SKM-1 treated with dmso at 0.1 percent for 144 hours (cell line): ENCODE measurements around the gene UGT2B15.
"Not testable (repeated sequence)": the region's sequence is repeated elsewhere in the genome, so short reads cannot be mapped to it uniquely, and the experiment has no call there.

Source experiments
- DNase-seq: peaks from one replicate; lab custom pipeline; 2025; ENCODE audit not compliant: unreplicated experiment; lab: John Stamatoyannopoulos, UW

The UGT2B15 gene

GRCh38 chr4:68656445-68656973 is 13.9 kb downstream of the UGT2B15 start:
- not testable (repeated sequence) for DNase-seq

DNA sequence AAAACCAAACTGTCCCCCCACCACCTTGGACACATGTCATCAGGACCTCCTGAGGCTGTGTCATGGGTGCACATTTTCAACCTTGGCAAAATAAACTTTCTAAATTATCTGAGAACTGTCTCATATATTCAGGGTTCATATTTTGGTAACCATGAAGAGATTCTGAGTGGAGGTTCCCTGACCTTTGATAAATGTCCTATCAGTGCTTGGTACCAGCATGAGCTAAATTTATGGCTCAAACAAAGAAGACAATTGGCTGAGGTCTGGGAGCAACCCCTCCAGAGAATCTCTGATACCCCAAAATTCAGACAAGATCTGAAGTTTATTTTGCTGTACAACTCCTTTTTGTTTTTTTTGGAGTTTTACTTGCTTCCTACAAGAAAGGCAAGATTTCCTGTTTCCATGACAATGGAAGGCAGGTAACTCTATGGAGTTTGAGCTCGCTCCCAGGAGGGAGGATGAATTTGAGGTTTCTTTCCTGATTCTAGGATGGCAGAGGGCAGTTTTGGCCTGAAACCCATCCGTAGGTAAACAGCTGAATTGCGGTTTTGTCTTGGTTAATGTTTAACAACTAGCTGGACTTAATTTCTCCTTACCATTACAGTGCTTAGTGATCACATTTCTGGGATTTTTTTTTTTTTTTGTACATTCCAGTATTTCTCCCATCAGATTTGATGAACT is 14.5 kb downstream of the UGT2B15 start:
- no peak for DNase-seq

GRCh38 chr4:68654946-68655721 is 15.3 kb downstream of the UGT2B15 start:
- no peak for DNase-seq

DNA sequence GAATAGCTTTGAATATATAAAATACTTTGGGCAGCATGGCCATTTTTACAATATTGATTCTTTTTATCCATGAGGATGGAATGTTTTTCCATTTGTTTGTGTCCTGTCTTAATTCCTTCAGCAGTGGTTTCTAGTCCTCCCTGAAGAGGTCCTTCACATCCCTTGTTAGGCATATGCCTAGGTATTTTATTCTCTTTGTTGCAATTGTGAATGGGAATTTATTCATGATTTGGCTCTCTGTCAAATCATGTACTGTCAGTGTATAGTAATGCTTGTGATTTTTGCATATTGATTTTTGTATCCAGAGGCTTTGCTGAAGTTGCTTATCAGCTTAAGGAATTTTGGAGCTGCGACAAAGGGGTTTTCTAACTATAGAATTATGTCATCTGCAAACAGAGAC is 18.5 kb downstream of the UGT2B15 start:
- no peak for DNase-seq

DNA sequence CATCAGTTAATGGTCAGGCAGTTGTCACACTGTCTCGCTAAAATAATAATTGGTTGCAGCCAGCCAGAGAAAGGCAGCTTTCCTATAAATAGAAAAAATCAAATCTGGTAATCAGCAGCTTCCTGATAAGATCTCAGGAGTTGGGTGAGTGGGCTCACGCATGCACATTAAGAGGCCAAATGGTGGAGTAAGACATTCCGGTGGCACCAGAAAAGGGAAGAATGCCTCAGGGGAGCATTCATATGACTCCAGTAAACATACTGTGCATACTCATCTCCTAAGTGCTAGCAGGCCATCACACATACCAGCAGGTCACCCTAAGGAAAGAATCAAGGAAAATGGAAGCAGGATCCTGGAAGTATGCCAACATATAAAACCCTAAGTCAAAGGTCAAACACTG is 40.1 kb downstream of the UGT2B15 start:
- no peak for DNase-seq

DNA sequence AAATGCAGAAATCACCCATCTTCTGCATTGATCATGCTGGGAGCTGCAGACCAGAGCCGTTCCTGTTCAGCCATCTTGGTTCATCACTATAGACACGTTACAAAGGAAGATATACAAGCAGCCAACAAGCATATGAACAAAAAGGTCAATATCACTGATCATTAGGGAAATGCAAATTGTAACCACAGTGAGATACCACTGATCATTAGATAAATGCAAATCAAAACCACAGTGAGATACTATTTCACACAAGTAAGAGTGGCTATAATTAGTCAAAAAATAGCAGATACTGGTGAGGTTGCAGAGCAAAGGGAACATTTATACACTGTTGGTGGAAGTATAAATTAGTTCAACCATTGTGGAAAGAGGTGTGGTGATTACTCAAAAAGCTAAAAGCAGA is 47.7 kb downstream of the UGT2B15 start:
- DNase-seq, result not testable (repeated sequence)

DNA sequence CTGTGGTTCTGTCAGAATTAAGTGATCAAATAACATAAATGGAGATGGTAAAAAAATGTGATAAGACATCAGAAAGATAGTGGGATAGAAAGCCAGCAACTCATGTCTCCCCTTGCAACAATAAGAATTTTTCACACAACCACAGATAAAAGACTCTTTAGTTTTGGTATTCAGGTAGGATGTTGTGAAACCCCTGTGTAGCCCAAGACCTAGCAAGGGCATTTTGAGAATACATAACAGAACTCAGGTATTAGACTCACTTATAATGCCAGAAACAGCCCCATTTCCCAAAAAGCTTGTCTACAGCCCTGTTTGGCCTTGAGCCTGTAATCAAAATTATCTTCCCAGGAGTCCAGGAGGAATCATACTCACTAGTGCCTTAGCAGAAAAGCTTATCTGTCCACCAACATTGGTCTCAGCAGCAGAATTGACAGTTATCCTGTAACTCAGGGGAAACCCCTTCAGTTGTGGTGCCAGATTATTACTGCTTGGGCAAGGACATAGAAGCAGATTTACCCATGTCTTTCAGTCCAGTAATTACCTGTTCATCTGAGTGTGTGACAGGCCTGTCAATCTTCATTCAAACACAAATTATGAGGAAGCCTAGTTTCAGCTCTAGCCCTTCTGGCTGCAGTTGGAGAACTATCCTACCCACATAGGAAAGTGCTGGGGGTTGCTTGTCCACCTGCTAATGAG is 53.3 kb downstream of the UGT2B15 start:
- DNase-seq, result no peak

DNA sequence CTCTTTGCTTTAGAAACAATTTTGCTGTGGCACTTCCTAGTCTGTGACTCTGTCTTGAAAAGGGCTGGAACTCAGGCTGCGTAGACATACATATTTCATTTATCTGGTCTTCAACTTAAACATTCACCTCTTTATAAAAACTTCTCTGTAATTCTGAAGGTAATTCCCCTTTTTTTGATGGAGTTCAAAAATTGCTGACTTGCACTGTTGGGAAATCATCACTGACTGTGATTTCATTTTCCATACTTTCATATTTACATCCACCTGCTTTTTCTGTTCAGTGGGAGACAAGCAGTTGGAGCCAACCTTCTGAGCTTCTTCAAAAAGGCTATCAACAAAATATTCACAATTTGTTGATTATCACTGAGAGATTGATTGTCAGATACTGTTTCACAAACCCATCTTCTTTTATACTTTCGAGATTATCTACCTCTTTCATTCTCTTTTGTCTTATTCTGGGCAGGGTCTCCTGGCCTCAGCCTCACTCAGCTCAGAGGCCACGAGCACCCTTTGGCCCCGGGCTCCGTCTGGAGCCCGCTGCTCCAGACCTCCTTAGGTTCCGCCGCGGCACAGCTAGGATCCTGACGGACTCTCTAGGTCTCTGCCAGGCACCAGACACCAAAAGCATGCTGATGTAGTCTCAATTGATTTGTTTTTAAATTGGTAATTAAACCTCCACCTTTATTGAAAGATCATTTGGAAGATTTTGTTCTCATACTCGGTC is 54.6 kb downstream of the UGT2B15 start:
- no peak for DNase-seq

- DNase-seq, result no peak
Measured at GRCh38 chr4:68613752-68614151, 56.7 kb downstream of the UGT2B15 start.

DNA sequence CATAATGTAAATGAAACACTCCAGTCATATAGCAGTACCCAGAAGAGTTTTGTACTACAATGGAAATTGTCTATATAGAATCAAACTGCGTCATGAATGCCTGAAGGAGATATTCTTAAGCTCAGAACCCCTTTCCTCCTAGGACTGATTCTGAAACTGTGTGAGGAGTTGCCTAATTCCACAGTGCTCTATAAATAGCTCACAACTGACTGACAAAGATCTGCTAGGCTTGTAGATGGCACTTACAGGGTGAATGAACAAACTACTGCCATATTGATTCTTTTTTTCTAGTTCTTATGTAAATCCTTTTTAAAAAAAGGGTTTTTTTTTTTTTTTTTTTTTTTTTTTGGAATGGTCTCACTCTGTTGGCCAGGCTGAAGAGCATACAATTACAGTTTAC is 64.2 kb downstream of the UGT2B15 start:
- no peak for DNase-seq

DNA sequence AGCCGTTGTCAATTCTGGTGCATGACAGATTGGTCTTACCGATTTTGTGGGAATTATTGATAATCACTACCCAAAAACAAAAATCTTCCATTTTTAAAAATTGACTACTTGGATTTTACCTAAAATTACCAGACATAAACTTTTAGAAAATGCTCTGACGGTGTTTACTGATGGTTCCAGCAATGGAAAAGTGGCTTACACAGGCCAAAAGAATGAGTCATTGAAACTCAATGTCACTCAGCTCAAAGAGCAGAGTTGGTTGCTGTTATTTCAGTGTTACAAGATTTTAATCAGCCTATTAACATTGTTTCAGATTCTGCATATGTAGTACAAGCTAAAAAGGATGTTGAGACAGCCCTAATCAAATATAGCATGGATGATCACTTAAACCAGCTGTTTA is 71.3 kb downstream of the UGT2B15 start:
- DNase-seq, result no peak

GRCh38 chr4:68597482-68597881 is 73.0 kb downstream of the UGT2B15 start:
- DNase-seq, result no peak
